ELF-1 (cell line): ENCODE results near the gene SNX32.
"Not testable (repeated sequence)": the region's sequence is repeated elsewhere in the genome, so short reads cannot be mapped to it uniquely, and the experiment has no call there.

Source experiments
- DNase-seq: peaks from one replicate; pipeline ENCODE4 v3.0.0-alpha.2; 2016; ENCODE audit warnings: low read depth, low spot score

SNX32 gene

GRCh38 chr11:65822776-65823528 is 10.8 kb upstream of the SNX32 start:
- DNase-seq: no peak

DNA sequence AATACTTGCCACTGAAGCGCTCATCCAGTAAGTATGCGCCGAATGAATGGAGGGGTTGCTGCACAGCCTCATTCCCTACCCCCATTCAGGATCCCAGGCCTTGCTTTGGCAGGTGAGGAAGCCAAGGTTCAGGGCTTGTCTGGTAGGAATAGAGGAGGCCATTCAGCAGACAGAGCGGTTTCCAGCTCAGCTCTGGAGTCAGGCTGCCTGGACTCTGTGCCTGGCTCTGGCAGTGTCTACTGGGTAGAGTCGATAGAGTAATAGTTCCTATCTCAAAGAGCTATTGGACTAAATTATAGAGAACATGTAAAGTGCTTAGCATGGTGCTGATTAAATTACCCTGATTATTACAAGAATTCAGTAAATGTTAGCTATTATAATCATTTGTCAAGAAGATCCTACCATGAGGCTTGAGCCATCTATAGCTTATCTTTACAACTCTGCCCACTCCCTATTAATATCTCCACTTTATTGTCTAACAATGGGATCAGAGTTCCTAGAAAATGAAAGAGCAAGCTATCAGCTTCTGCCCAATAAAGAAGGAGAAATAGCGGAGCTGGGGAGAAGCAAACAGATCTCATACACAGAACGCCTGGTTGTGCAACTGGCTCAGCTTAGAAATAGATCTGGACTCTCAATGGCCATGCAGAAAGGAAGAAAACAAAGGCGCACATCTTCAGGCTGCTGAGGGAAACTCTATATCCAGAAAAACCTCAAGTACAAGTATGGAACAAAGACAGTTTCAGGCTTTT is 6.6 kb upstream of the SNX32 start:
- no peak for DNase-seq

GRCh38 chr11:65829459-65829858 is 4.3 kb upstream of the SNX32 start:
- DNase-seq: no peak

GRCh38 chr11:65832231-65832630 is 1.5 kb upstream of the SNX32 start:
- not testable (repeated sequence) for DNase-seq

- no peak for DNase-seq
Measured at GRCh38 chr11:65834202-65834601, 439 bp downstream of the SNX32 start.

DNA sequence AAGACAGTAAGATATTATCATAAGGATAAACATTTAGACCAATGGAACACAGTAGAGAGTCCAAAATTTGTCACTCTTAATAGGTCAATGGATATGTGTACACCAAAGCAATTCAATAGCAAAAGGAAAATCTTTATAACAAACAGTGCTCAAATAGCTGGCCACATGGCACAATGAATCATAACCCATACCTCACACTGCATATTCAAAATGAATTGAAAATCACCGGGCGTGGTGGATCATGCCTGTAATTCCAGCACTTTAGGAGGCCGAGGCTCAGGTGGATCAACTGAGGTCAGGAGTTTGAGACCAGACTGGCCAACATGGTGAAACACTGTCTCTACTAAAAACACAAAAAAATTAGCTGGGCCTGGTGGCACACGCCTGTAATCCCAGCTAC is 8.4 kb downstream of the SNX32 start:
- no peak for DNase-seq

DNA sequence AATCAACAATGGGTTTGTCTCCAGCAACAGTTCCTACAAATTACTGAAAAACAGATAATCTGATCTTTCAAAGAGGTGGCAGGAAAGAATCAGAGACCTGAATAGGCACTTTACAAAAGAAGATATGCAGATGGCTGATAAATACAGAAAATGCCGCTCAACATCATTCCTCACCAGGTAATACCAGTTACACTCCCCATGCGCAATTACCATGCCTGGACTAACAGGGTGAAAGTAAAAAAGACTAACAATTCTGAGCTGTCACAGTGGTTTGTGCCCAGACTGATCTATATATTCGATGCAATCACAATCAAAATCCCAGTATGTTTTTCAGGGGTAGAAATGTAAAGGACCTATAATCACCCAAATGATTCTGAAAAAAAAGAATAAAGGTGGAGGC is 10.0 kb downstream of the SNX32 start:
- no peak for DNase-seq

DNA sequence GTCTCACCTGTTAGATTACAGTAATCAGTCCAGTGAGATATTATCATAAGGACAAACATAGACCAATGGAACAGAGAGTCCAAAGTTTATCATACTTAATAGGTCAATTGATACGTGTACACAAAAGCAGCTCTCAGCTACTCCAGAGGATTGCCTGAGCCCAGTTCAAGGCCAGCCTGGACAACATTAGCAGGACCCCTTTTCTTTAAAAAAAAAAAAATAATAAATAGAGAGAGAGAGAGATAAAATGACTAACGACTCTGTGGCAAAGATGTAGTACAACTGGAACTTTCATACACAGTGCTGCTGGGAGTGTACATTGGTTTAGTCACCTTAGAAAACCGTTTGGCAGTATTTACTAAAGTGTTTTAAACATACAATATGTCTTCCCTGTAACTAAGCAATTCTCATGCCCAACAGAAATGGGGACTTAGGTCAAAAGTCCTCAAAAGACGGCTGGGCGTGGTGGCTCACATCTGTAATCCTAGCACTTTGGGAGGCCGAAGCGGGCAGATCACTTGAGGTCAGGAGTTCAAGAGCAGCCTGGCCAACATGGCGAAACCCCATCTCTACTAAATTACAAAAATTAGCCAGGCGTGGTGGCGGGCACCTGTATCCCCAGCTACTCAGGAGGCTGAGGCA is 10.6 kb downstream of the SNX32 start:
- no peak for DNase-seq

DNA sequence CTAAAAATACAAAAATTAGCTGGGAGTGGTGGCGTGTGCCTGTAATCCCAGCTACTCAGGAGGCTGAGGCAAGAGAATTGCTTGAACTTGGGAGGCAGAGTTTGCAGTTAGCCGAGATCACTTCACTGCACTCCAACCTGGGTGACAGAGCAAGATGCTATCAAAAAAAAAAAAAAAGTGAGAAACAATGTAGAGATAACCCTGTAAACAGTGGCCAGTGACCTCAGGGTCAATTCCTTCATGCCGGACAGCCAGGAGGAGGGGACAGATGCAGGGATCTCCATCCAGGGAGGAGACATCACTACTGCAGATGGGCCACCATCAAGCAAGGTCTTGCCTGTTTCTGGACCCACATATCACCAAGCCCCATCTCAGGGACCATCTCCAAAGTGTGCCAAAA is 14.0 kb downstream of the SNX32 start:
- no peak for DNase-seq

GRCh38 chr11:65848693-65849092 is 14.9 kb downstream of the SNX32 start:
- not testable (repeated sequence) for DNase-seq

DNA sequence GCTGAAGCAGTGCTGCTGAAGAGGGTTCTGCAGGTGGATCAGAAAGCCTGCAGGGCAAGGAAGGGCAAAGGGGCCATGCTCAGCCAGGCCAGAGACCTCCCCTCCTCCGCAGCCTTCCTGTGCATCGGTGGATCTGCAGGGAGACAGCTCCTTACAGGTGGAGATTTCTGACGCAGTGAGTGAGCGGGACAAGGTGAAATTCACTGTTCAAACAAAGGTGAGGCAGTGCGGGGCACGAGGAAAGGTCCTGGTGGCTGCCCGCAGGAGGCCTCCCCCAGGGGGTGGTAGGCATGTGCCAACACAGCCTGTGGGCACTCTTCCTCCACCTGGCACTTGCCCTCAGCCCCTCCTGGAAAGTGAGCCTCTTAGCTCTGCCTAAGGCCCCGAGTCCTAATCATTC is 15.6 kb downstream of the SNX32 start:
- peak; percentile 60 for DNase-seq

DNA sequence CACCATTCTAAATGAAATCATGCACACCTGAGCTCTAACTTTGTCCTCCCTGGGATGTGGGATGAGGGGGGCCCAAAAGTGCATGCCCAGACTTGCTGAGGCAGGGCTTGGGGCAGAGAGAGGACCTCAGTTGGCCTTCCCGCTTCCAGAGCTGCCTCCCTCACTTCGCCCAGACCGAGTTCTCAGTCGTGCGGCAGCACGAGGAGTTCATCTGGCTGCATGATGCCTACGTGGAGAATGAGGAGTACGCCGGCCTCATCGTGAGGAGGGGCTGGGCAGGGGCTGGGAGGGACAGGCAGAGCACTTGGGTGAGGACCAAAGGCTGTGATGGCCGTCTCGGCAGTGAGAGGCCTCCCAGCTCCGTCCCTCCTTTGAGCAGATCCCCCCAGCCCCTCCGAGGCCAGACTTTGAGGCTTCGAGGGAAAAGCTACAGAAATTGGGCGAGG is 16.0 kb downstream of the SNX32 start:
- DNase-seq: peak; percentile 14

DNA sequence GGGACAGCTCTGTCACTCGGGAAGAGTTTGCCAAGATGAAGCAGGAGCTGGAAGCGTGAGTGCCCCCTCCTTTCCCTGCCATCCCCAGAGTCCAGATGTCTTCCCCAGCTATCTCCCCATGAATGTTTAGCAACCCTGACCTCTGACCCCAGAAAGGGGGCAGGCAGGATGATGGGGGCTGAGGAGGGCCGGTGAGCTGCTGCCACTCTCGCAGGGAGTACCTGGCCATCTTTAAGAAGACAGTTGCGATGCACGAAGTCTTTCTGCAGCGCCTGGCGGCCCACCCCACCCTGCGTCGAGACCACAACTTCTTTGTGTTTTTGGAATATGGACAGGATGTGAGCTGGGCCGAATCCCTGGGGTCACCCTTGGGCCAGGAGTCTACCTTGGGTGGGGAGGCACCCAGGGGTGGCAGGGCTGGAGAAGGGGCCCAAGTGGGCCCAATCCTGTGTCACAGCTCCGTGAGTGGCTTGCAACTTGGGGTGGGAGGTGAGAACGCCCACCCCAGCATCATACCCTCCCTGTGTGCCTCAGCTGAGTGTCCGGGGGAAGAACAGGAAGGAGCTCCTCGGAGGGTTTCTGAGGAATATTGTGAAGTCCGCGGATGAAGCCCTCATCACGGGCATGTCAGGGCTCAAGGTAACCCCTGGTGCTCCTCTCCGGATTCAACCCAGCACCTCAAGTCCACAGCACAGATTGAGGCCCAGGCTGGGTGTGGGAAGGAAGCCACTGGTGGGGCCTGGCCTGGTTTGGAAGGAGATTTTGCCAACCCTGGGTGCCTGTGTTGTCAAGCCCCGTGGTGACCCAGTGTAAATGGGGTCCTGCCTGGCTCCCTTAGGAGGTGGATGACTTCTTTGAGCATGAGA is 16.7 kb downstream of the SNX32 start:
- DNase-seq: peak; percentile 25

GRCh38 chr11:65851083-65851579 is 17.4 kb downstream of the SNX32 start:
- DNase-seq: peak; percentile 91

- peak; percentile 23 for DNase-seq
Measured at GRCh38 chr11:65851811-65852507, 18.2 kb downstream of the SNX32 start.

- DNase-seq: peak; percentile 27
Measured at GRCh38 chr11:65852508-65853245, 18.9 kb downstream of the SNX32 start.

DNA sequence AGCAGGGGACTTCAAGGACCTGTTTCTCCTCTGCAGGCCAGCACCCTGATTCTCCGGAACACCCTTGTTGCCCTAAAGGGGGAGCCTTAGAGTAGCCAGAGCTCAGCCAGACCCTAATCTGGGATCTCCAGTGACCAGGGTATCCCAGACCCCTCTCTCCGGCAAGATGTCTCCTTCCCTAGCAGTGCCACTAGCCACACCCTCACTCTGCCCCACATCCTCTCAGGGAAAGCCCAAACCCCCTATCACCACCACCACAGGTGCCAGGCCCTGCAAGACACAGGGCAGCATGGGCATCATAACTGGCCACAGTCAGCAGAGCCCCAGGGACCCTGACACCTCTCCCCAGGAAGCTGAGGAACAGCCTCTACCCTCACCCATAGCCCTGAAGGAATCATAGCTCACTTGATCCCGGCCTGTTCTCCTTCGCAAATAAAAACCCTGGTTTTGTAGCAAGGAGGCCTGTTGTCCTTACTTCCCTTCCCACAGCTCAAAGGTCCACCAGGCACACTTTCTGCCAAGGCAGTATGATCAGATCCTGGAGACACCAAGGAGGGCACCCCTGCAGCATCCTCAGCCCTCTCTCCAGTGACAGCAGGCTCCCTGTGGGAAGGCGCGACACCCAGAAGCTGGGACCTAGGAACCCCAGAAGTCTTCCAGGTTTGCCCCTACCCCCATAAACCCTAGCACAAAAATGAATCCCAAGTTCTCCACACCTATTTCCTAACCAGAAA is 19.6 kb downstream of the SNX32 start:
- DNase-seq: no peak

GRCh38 chr11:65854161-65854592 is 20.4 kb downstream of the SNX32 start:
- DNase-seq: no peak
